ENCODE measurements around the gene CCL4L2. TPM values are rescaled to one million over a fixed set of nuclear protein-coding genes. Genes with fewer than 3 reads are reported as not detected.

The CCL4L2 gene
- total RNA-seq, 1 donor from 2014 or later, result 48.9 TPM

DNA sequence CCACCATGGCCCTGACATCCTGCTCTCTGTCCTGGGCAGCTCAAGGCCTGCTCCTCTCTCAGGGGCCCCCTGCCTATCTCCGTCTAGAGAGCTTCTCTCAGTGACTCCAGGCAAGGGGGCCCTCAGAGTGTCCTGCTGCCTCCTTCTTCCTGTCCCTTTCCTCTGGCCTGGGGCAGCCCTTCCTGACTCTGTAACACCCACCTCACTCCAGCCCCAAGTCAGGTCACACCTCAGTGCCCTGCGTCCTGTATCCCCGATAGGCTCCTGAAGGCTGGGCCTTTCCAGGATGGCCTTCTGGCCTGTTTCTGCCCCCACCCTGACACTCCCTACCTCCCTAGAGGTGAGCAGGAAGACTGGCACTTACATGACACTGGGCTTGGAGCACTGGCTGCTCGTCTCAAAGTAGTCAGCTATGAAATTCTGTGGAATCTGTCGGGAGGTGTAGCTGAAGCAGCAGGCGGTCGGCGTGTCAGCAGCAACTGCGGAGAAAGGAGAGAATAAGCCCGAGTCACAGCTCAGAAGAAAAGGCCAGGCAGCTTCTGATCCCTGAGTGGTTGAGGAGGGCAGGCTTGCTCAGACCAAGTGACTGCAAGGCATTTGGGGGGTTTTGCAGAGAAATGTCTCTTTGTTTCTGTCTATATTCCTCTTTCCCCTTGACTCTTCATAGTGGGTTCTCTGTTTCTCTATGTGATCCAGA, 15.3 kb upstream of the CCL4L2 start:
- Histone ChIP-seq H3K79me2 (ENCODE audit: insufficient read depth, low read length) (no peaks in the 10 kb centered on the region), H3K27me3 (ENCODE audit: insufficient read depth, low read length) (no peaks in the 10 kb centered on the region), H3K27ac (ENCODE audit: low read depth, low read length) (no peak overlapping the region), H3K9ac (ENCODE audit: low read length) (no peak overlapping the region), H3K4me3 (ENCODE audit: insufficient read depth, low read depth, low read length) (no peak overlapping the region), H3K4me2 (ENCODE audit: low read length) (no peak overlapping the region), H3K9me3 (ENCODE audit: insufficient read depth, low read depth, low read length) (no peaks in the 10 kb centered on the region), H2AFZ (ENCODE audit: low read depth, low read length) (no peak overlapping the region), H3K4me1 (ENCODE audit: insufficient read depth, low read length) (no peaks in the 10 kb centered on the region), H4K20me1 (ENCODE audit: insufficient read depth, low read length) (no peaks in the 10 kb centered on the region), H3K36me3 (ENCODE audit: insufficient read depth, low read length) (no peaks in the 10 kb centered on the region)
- Mint-ChIP-seq H3K36me3 (ENCODE audit: low read depth, unreplicated experiment) (no peaks in the 10 kb centered on the region), H3K9me3 (ENCODE audit: unreplicated experiment) (no peaks in the 10 kb centered on the region), H3K4me3 (ENCODE audit: unreplicated experiment) (no peak overlapping the region), H3K27me3 (ENCODE audit: low read depth, unreplicated experiment) (peaks cover 12% of the 10 kb centered on the region), H3K4me1 (ENCODE audit: low read depth, unreplicated experiment) (peaks cover 26% of the 10 kb centered on the region), H3K27ac (ENCODE audit: unreplicated experiment) (peak overlapping the region; percentile 63)
- FAIRE-seq (no peak), DNase-seq (ENCODE audit: low read depth) (no peak)
- no peak for TF ChIP-seq EZH2 (IDR thresholded peaks at IDR 0.05; ENCODE audit: insufficient read depth, low read length)
- TF ChIP-seq, protein P1, sequence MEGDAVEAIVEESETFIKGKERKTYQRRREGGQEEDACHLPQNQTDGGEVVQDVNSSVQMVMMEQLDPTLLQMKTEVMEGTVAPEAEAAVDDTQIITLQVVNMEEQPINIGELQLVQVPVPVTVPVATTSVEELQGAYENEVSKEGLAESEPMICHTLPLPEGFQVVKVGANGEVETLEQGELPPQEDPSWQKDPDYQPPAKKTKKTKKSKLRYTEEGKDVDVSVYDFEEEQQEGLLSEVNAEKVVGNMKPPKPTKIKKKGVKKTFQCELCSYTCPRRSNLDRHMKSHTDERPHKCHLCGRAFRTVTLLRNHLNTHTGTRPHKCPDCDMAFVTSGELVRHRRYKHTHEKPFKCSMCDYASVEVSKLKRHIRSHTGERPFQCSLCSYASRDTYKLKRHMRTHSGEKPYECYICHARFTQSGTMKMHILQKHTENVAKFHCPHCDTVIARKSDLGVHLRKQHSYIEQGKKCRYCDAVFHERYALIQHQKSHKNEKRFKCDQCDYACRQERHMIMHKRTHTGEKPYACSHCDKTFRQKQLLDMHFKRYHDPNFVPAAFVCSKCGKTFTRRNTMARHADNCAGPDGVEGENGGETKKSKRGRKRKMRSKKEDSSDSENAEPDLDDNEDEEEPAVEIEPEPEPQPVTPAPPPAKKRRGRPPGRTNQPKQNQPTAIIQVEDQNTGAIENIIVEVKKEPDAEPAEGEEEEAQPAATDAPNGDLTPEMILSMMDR (IDR thresholded peaks at IDR 0.05; ENCODE audit: insufficient read depth, low read depth, low read length), result no peak

DNA sequence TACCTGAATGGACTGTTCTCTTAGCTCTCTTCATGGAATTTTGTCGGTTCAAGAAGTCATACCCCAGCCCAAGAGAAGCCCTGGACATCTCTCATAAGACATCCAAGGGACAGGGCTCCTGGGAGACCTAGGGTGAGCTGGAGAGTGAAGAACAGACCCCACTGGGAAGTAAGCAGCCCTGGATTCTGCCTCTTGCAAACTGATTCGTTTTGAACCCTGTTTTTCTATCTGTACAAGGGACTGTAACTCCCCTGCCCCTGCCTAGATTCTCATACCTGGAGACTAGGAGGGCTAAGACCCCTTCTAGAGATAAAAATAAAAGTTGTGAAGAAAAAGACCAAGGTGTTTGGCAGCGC, 14.8 kb upstream of the CCL4L2 start:
- no peaks in the 10 kb centered on the region for H3K36me3 ChIP-seq (ENCODE audit: insufficient read depth, low read length)
- H3K27me3 ChIP-seq (ENCODE audit: insufficient read depth, low read length), result no peaks in the 10 kb centered on the region
- H3K4me1 Mint-ChIP-seq (ENCODE audit: low read depth, unreplicated experiment), result peaks cover 26% of the 10 kb centered on the region
- no peak overlapping the region for H3K27ac ChIP-seq (ENCODE audit: low read depth, low read length)
- H3K4me1 ChIP-seq (ENCODE audit: insufficient read depth, low read length), result no peaks in the 10 kb centered on the region
- no peaks in the 10 kb centered on the region for H3K36me3 Mint-ChIP-seq (ENCODE audit: low read depth, unreplicated experiment)
- no peak for FAIRE-seq
- H3K9me3 Mint-ChIP-seq (ENCODE audit: unreplicated experiment), result no peaks in the 10 kb centered on the region
- no peaks in the 10 kb centered on the region for H3K79me2 ChIP-seq (ENCODE audit: insufficient read depth, low read length)
- H3K9ac ChIP-seq (ENCODE audit: low read length), result no peak overlapping the region
- peak overlapping the region; percentile 13 for H3K27ac Mint-ChIP-seq (ENCODE audit: unreplicated experiment)
- H3K4me3 Mint-ChIP-seq (ENCODE audit: unreplicated experiment), result no peak overlapping the region
- peaks cover 12% of the 10 kb centered on the region for H3K27me3 Mint-ChIP-seq (ENCODE audit: low read depth, unreplicated experiment)
- H2AFZ ChIP-seq (ENCODE audit: low read depth, low read length), result no peak overlapping the region
- no peaks in the 10 kb centered on the region for H3K9me3 ChIP-seq (ENCODE audit: insufficient read depth, low read depth, low read length)
- no peaks in the 10 kb centered on the region for H4K20me1 ChIP-seq (ENCODE audit: insufficient read depth, low read length)
- no peak overlapping the region for H3K4me2 ChIP-seq (ENCODE audit: low read length)
- no peak for DNase-seq (ENCODE audit: low read depth)
- TF ChIP-seq, protein P1 (IDR thresholded peaks at IDR 0.05; ENCODE audit: insufficient read depth, low read depth, low read length), result no peak
- no peak for TF ChIP-seq EZH2 (IDR thresholded peaks at IDR 0.05; ENCODE audit: insufficient read depth, low read length)
- H3K4me3 ChIP-seq (ENCODE audit: insufficient read depth, low read depth, low read length), result no peak overlapping the region

DNA sequence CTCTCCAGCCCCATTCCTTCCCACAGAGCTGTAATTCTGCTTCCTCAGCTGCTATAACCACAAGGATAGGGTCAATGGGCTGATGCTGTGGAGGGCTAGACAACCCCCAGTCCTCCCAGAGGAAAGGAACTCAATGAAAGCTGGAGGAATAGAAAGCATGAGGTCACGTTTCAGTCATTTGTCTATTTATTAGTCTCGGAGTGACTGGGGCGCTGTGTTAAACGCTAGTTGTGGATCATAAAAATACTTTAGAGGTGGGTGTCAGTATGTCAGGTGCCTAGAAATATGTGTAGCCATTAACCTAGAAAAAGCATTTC, 13.5 kb upstream of the CCL4L2 start:
- H2AFZ ChIP-seq (ENCODE audit: low read depth, low read length), result no peak overlapping the region
- H3K27ac ChIP-seq (ENCODE audit: low read depth, low read length), result no peak overlapping the region
- H3K9me3 ChIP-seq (ENCODE audit: insufficient read depth, low read depth, low read length), result no peaks in the 10 kb centered on the region
- no peak for DNase-seq (ENCODE audit: low read depth)
- no peaks in the 10 kb centered on the region for H3K27me3 ChIP-seq (ENCODE audit: insufficient read depth, low read length)
- Mint-ChIP-seq H3K4me1 (ENCODE audit: low read depth, unreplicated experiment) (peaks cover 24% of the 10 kb centered on the region), H3K36me3 (ENCODE audit: low read depth, unreplicated experiment) (no peaks in the 10 kb centered on the region), H3K27me3 (ENCODE audit: low read depth, unreplicated experiment) (peaks cover 16% of the 10 kb centered on the region), H3K4me3 (ENCODE audit: unreplicated experiment) (no peak overlapping the region), H3K27ac (ENCODE audit: unreplicated experiment) (no peak overlapping the region), H3K9me3 (ENCODE audit: unreplicated experiment) (no peaks in the 10 kb centered on the region)
- H3K4me3 ChIP-seq (ENCODE audit: insufficient read depth, low read depth, low read length), result no peak overlapping the region
- H3K36me3 ChIP-seq (ENCODE audit: insufficient read depth, low read length), result no peaks in the 10 kb centered on the region
- no peaks in the 10 kb centered on the region for H3K4me1 ChIP-seq (ENCODE audit: insufficient read depth, low read length)
- no peak for FAIRE-seq
- H3K9ac ChIP-seq (ENCODE audit: low read length), result no peak overlapping the region
- H3K79me2 ChIP-seq (ENCODE audit: insufficient read depth, low read length), result no peaks in the 10 kb centered on the region
- TF ChIP-seq, protein P1 (IDR thresholded peaks at IDR 0.05; ENCODE audit: insufficient read depth, low read depth, low read length), result no peak
- TF ChIP-seq EZH2 (IDR thresholded peaks at IDR 0.05; ENCODE audit: insufficient read depth, low read length), result no peak
- no peak overlapping the region for H3K4me2 ChIP-seq (ENCODE audit: low read length)
- no peaks in the 10 kb centered on the region for H4K20me1 ChIP-seq (ENCODE audit: insufficient read depth, low read length)
